HepG2 (cell line): ENCODE data around the gene CPEB4. TPM values are rescaled to one million over a fixed set of nuclear protein-coding genes. Genes with fewer than 3 reads are reported as not detected.

Experiments used
- GATA4 ChIP-seq: sonication (generic); IDR thresholded peaks from 2 replicates; pipeline ENCODE4 v1.6.1; 2016; ENCODE audit warnings: antibody characterized with exemption, low read depth, borderline replicate concordance
- GTF2F1 ChIP-seq: fragments of 150-350 bp; IDR thresholded peaks from 2 replicates; pipeline ENCODE4 v1.6.1; 2014; ENCODE audit warnings: low read length
- ISX ChIP-seq: sonication (generic); formaldehyde crosslinking; conservative IDR thresholded peaks from 2 replicates; pipeline ENCODE4 v1.5.0; 2020; ENCODE audit warnings: missing genetic modification reagents
- MATR3 ChIP-seq: sonication (generic); formaldehyde crosslinking; IDR thresholded peaks from 2 replicates; pipeline ENCODE4 v1.4.0; 2020; ENCODE audit warnings: missing genetic modification reagents
- MEIS1 ChIP-seq: sonication (generic); formaldehyde crosslinking; IDR thresholded peaks from 2 replicates; pipeline ENCODE4 v1.9.0; 2021; ENCODE audit warnings: mild to moderate bottlenecking, missing genetic modification reagents, moderate library complexity, borderline replicate concordance
- MTF2 ChIP-seq: sonication (generic); formaldehyde crosslinking; IDR thresholded peaks from 2 replicates; pipeline ENCODE4 v1.5.0; 2020; ENCODE audit warnings: missing genetic modification reagents, borderline replicate concordance
- NKX3-1 ChIP-seq: sonication (generic); formaldehyde crosslinking; IDR thresholded peaks from 2 replicates; pipeline ENCODE4 v1.5.0; 2020; ENCODE audit warnings: missing genetic modification reagents
- PAX8 ChIP-seq: sonication (generic); formaldehyde crosslinking; IDR thresholded peaks from 2 replicates; pipeline ENCODE4 v1.8.0; 2022; ENCODE audit warnings: mild to moderate bottlenecking, missing genetic modification reagents, borderline replicate concordance
- RNF219 ChIP-seq: sonication (generic); formaldehyde crosslinking; IDR thresholded peaks from 2 replicates; pipeline ENCODE4 v1.5.0; 2020; ENCODE audit warnings: mild to moderate bottlenecking, missing genetic modification reagents
- SP140L ChIP-seq: sonication (generic); formaldehyde crosslinking; IDR thresholded peaks from 2 replicates; pipeline ENCODE4 v1.4.0; 2020; ENCODE audit warnings: missing genetic modification reagents, borderline replicate concordance
- SUZ12 ChIP-seq: fragments of 150-350 bp; IDR thresholded peaks from 2 replicates; pipeline ENCODE4 v1.6.1; 2014; ENCODE audit warnings: low read depth, low read length
- TEAD2 ChIP-seq: sonication (generic); formaldehyde crosslinking; IDR thresholded peaks from 2 replicates; pipeline ENCODE4 v1.9.0; 2021; ENCODE audit warnings: missing genetic modification reagents
- TOE1 ChIP-seq: sonication (generic); formaldehyde crosslinking; IDR thresholded peaks from 2 replicates; pipeline ENCODE4 v1.4.0; 2020; ENCODE audit warnings: mild to moderate bottlenecking, missing genetic modification reagents
- ZFP90 ChIP-seq: sonication (generic); formaldehyde crosslinking; IDR thresholded peaks from 2 replicates; pipeline ENCODE4 v1.8.0; 2022; ENCODE audit warnings: missing genetic modification reagents, mild to moderate bottlenecking, inconsistent platforms, borderline replicate concordance
- ZMYM3 ChIP-seq: sonication (generic); formaldehyde crosslinking; IDR thresholded peaks from 2 replicates; pipeline ENCODE4 v1.5.1; 2020; ENCODE audit warnings: mild to moderate bottlenecking, missing genetic modification reagents
- ZNF124 ChIP-seq: sonication (generic); formaldehyde crosslinking; IDR thresholded peaks from 2 replicates; pipeline ENCODE4 v1.4.0; 2020; ENCODE audit warnings: missing genetic modification reagents
- ZNF143 ChIP-seq: sonication (generic); formaldehyde crosslinking; IDR thresholded peaks from 2 replicates; pipeline ENCODE4 v1.4.0; 2020; ENCODE audit warnings: missing genetic modification reagents
- ZNF235 ChIP-seq: sonication (generic); formaldehyde crosslinking; IDR thresholded peaks from 2 replicates; pipeline ENCODE4 v1.8.1; 2023; ENCODE audit warnings: mild to moderate bottlenecking, missing genetic modification reagents, borderline replicate concordance
- ZNF251 ChIP-seq: sonication (generic); formaldehyde crosslinking; IDR thresholded peaks from 2 replicates; pipeline ENCODE4 v1.9.0; 2021; ENCODE audit warnings: mild to moderate bottlenecking, missing genetic modification reagents
- ZNF441 ChIP-seq: sonication (generic); formaldehyde crosslinking; IDR thresholded peaks from 2 replicates; pipeline ENCODE4 v1.7.0; 2021; ENCODE audit warnings: missing genetic modification reagents, borderline replicate concordance
- ZNF451 ChIP-seq: sonication (generic); formaldehyde crosslinking; IDR thresholded peaks from 2 replicates; pipeline ENCODE4 v1.5.0; 2020; ENCODE audit warnings: mild to moderate bottlenecking, missing genetic modification reagents
- ZNF607 ChIP-seq: sonication (generic); formaldehyde crosslinking; IDR thresholded peaks from 2 replicates; pipeline ENCODE4 v1.5.1; 2020; ENCODE audit warnings: missing genetic modification reagents, mild to moderate bottlenecking, borderline replicate concordance
- ZNF713 ChIP-seq: sonication (generic); formaldehyde crosslinking; IDR thresholded peaks from 2 replicates; pipeline ENCODE4 v1.4.0; 2020; ENCODE audit warnings: mild to moderate bottlenecking, missing genetic modification reagents
- ZNF747 ChIP-seq: sonication (generic); formaldehyde crosslinking; IDR thresholded peaks from 2 replicates; pipeline ENCODE4 v1.8.1; 2023; ENCODE audit warnings: missing genetic modification reagents, mild to moderate bottlenecking, borderline replicate concordance
- polyA plus RNA-seq, 8 experiments: library from polyadenylated mRNA; depleted of rRNA in 3 of 8; stranded (reverse) in 7 of 8; unstranded in 1 of 8; fragments of >200 nt; fragmentation: Illumina TruSeq in 4 of 8; extraction: Trizol in 4 of 8; gene quantifications; 2 replicates each; pipeline versions ENCODE4 v1.2.1 to v1.2.3, GENCODE V29; 2011 to 2016; ENCODE audit warnings: low read depth in 4 of 8, missing spikeins in 1 of 8, mixed read lengths in 1 of 8; ENCODE audit not compliant: insufficient read depth in 1 of 8
- total RNA-seq, 5 experiments: library from RNA; depleted of rRNA; stranded (reverse); fragments of >200 nt; fragmentation: Illumina TruSeq; extraction: Trizol; gene quantifications; 2 replicates each; pipeline ENCODE4 v1.2.3, GENCODE V29; 2016; ENCODE audit warnings: low read depth in 1 of 5
- TF ChIP-seq, protein P1 (sequence below): sonication (generic); formaldehyde crosslinking; IDR thresholded peaks from 2 replicates; pipeline ENCODE4 v1.5.1; 2020; ENCODE audit warnings: missing genetic modification reagents, mild to moderate bottlenecking, borderline replicate concordance

The CPEB4 gene
- total and polyA plus RNA-seq, 2 of the 13 experiments (the other 11 are each of a cell fraction or from before 2014, with no cell fraction given): 7.7 to 26.7 TPM

GRCh38 chr5:173972925-173973615 is 84.9 kb downstream of the CPEB4 start (continued):
- TF ChIP-seq RNF219 (no peak), MEIS1 (CRISPR knock-in tag) (no peak), ZNF441 (CRISPR knock-in tag) (no peak), MTF2 (CRISPR knock-in tag) (no peak), ZNF235 (CRISPR knock-in tag) (no peak), SP140L (CRISPR knock-in tag) (0 out of 2 replicates have a peak, but pooled peaks have one; percentile 42), GATA4 (no peak), ZNF747 (no peak), ISX (no peak), ZFP90 (CRISPR knock-in tag) (no peak), ZNF251 (CRISPR knock-in tag) (no peak), NKX3-1 (CRISPR knock-in tag) (no peak), MATR3 (no peak), TEAD2 (CRISPR knock-in tag) (no peak), GTF2F1 (no peak), TOE1 (CRISPR knock-in tag) (no peak), ZNF124 (CRISPR knock-in tag) (no peak), PAX8 (CRISPR knock-in tag) (no peak), ZNF713 (CRISPR knock-in tag) (no peak), ZNF143 (CRISPR knock-in tag) (no peak), SUZ12 (no peak), ZMYM3 (CRISPR knock-in tag) (no peak), ZNF607 (CRISPR knock-in tag) (no peak), ZNF451 (CRISPR knock-in tag) (no peak)
- TF ChIP-seq, protein P1, sequence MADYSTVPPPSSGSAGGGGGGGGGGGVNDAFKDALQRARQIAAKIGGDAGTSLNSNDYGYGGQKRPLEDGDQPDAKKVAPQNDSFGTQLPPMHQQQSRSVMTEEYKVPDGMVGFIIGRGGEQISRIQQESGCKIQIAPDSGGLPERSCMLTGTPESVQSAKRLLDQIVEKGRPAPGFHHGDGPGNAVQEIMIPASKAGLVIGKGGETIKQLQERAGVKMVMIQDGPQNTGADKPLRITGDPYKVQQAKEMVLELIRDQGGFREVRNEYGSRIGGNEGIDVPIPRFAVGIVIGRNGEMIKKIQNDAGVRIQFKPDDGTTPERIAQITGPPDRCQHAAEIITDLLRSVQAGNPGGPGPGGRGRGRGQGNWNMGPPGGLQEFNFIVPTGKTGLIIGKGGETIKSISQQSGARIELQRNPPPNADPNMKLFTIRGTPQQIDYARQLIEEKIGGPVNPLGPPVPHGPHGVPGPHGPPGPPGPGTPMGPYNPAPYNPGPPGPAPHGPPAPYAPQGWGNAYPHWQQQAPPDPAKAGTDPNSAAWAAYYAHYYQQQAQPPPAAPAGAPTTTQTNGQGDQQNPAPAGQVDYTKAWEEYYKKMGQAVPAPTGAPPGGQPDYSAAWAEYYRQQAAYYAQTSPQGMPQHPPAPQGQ (CRISPR knock-in tag): no peak
